Skin epidermis (tissue), 12 donors: ENCODE data around the gene GFM2.
"Not testable (repeated sequence)": the region's sequence is repeated elsewhere in the genome, so short reads cannot be mapped to it uniquely, and the experiment has no call there.

Source experiments
- H3K27ac ChIP-seq, 21 experiments: fragments of 200-600 bp; sonication (generic) in 11 of 21; one replicate each; pipeline ENCODE4 v1.5.0; 2020; ENCODE audit warnings: mild to moderate bottlenecking in 3 of 21, inconsistent platforms in 2 of 21, moderate library complexity in 2 of 21
- H3K4me3 ChIP-seq, 7 experiments: fragments of 200-600 bp; sonication (generic) in 2 of 7; one replicate each; pipeline ENCODE4 v1.5.0; 2020; ENCODE audit warnings: inconsistent platforms in 2 of 7, mild to moderate bottlenecking in 2 of 7, moderate library complexity in 1 of 7

Gene GFM2, protein sequence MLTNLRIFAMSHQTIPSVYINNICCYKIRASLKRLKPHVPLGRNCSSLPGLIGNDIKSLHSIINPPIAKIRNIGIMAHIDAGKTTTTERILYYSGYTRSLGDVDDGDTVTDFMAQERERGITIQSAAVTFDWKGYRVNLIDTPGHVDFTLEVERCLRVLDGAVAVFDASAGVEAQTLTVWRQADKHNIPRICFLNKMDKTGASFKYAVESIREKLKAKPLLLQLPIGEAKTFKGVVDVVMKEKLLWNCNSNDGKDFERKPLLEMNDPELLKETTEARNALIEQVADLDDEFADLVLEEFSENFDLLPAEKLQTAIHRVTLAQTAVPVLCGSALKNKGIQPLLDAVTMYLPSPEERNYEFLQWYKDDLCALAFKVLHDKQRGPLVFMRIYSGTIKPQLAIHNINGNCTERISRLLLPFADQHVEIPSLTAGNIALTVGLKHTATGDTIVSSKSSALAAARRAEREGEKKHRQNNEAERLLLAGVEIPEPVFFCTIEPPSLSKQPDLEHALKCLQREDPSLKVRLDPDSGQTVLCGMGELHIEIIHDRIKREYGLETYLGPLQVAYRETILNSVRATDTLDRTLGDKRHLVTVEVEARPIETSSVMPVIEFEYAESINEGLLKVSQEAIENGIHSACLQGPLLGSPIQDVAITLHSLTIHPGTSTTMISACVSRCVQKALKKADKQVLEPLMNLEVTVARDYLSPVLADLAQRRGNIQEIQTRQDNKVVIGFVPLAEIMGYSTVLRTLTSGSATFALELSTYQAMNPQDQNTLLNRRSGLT

DNA sequence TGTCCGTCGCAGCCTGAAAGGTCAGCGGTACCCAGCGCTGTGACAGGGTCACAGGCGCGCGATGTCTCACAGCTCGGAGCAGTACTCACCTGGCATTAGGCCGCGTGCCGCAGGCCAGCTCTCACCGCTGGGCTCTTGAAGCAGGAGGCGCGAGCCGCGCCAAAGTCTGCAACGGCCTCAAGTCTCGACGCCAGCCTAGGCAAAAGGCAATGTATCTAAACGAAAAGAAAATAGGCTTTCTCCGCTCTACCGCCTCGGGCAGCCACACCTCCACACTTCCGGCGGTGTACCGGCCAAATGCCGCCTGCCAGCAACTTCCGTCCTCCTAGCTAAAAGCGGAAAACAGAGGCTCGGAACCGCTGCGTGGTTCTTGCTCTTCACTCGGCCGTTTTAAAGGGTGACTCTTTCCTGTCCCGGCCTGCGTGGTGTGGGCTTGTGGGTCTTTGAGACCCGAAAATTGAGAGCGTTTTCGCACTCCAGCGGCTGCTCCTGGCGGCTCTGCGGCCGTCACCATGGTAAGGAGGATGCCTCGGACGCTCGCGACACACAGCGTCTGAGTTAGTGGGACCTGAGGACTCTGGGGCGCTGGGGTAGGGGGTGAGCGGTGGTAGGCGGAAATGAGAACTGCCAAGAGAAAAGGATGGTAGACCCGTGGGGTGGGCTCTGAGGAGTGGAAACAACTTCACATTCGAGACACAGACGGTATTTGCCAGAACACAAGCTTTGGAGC lies at the start of gene GFM2, which contains the start of gene NSA2:
GFM2 (minus strand) TSS at position 269 of the 730 bp plus-strand sequence. CDS start 3,375 bp downstream, outside the sequence.
NSA2 (plus strand) TSS at position 401 of the 730 bp plus-strand sequence; CDS start at position 513, 112 bp downstream.
- peak within 1 kb of the TSS in 20 of 21 experiments; percentile 26 to 92 (median 87) for H3K27ac ChIP-seq

DNA sequence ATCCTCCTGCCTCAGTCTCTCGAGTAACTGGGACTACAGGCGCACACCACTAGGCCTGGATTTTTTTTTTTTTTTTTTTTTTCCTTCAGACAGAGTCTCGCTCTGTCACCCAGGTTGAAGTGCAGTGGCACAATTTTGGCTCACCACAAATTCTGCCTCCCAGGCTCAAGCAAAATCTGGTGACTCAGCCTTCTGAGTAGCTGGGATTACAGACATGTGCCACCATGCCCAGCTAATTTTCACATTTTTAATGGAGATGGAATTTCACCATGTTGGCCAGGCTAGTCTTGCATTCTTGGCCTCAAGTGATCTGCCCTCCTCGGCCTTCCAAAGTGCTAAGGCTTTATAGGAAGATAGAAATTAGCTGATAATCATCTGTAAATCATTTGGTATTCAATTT lies 44.0 kb upstream of the GFM2 start:
- Histone ChIP-seq H3K4me3 (no peak overlapping the region), H3K27ac (no peak overlapping the region)

More for the DNA sequence above, at the start of gene GFM2, which contains the start of gene NSA2:
- H3K4me3 ChIP-seq = peak within 1 kb of the TSS; percentile 60 to 98 (median 77)

DNA sequence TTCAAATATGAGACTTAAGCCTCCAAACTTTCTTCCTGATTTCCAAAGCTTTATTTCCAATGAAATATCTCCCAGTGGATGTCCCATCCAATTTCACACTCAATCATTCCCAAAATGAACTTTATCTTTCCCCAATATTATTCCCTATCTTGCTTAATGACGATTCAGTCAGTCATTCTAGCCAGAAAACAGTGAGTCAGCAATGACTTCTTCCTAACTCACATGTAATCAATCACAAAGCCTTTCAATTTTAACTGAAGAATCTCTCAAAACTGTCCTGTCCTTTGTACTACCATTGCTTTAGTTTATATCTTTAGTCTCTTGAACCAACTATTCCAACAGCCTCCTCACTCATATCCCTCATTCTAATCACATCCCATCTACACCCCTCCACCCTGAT lies 35.0 kb upstream of the GFM2 start:
- H3K27ac ChIP-seq = no peak overlapping the region
- no peak overlapping the region for H3K4me3 ChIP-seq

DNA sequence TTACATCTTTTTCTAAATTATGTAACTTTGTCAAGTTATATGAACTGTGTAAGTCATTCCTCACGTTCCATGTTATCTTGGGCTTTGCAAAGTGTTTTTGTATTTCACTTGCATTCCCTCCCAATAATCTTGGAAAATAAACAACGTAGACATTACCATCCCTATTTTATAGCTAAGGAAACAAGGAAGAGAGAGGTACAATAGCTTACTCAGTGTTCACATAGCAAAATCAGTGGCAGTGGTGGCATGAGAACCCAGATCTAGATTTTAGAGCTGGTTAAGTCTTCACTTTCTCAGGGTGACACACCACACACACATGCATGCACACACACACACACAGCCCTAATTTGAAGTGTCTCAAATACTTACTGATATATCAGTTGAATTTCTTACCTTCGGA lies 34.3 kb upstream of the GFM2 start:
- Histone ChIP-seq H3K4me3 (no peak overlapping the region), H3K27ac (no peak overlapping the region)

DNA sequence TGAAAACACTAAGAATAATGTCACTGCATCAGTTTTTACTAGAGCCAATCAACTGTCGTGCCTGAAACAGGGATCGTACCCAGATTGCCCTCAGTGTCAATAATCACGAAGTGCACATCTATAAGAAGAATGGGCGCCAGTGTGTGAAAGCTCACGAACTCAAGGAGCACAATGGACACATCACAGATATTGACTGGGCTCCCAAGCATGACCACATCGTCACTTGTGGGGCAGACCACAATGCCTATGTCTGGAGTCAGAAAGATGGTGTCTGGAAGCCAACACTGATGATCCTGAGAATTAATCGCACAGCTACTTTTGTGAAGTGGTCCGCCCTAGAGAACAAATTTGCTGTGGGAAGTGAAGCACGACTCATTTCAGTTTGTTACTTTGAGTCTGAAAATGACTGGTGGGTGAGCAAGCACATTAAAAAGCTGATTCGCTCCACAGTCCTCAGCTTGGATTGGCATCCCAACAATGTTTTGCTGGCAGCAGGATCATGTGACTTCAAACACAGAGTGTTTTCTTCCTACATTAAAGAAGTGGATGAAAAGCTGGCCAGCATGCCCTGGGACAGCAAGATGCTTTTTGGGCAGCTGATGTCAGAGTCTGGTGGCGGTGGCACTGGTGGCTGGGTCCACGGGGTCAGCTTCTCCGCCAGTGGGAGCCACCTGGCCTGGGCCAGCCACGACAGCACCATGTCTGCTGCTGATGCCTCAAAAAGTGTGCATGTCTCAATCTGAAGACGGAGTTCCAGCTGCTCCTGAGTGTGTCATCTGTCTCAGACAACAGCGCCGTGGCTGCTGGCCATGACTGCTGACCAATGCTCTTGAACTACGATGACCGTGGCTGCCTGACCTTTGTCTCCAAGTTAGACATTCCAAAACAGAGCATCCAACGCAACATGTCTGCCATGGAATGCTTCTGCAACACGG lies 32.3 kb upstream of the GFM2 start:
- no peak overlapping the region for H3K27ac ChIP-seq
- no peak overlapping the region for H3K4me3 ChIP-seq

DNA sequence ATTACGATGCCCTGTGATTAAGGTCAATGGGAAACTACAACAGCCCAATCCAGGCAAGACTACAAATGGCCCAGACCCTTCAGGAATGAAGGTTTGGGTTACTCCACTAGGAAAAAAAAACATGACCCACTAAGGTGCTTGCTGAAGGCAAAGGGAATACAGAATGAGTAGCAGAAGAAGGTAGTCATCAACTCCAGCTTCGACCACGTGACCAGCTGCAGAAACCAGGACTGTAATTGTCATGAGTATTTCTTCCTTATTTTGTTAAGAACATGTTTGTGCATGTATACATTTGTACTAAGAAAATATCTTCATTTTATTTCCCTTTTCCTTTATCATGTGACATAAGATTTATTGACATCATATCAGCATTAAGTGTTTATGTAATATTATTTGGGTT lies 24.8 kb upstream of the GFM2 start:
- not testable (repeated sequence) for H3K4me3 ChIP-seq, H3K27ac ChIP-seq

DNA sequence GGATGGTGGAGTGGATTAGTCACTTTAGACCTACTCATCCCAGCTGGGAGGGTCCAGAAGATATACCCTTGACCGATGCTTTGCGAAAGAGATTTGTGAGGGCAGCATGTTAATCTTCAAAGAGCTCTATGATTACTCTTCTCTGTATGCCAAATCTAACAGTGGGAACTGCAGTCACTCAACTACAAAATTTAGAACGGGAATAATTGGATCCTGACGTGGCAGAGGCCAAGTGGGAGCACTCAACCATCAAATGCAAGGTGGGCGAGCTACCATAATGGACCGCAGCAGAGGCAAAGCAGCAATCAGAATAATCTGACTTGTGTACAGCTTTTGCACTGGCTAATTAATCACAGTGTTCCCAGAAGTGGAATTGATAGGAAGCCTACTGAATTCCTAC lies 20.5 kb upstream of the GFM2 start:
- H3K4me3 ChIP-seq = no peak overlapping the region
- H3K27ac ChIP-seq = no peak overlapping the region

DNA sequence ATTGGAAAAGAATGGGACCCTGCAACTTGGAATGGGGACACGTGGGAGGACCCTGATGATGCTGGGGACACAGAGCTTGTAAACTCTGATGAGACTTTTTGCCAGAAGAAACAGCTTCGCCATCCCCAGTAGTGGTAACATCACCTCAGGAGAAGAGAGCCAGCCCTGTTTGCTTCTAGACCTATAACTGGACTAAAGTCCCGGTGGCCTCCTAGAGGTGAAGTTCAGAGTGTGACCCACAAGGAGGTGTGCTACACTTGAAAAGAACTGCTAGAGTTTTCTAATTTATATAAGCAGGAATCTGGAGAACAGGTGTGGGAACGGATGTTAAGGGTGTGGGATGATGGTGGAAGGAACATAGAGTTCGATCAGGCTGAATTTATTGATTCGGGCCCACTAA lies 19.9 kb upstream of the GFM2 start:
- no peak overlapping the region for H3K27ac ChIP-seq
- no peak overlapping the region for H3K4me3 ChIP-seq

DNA sequence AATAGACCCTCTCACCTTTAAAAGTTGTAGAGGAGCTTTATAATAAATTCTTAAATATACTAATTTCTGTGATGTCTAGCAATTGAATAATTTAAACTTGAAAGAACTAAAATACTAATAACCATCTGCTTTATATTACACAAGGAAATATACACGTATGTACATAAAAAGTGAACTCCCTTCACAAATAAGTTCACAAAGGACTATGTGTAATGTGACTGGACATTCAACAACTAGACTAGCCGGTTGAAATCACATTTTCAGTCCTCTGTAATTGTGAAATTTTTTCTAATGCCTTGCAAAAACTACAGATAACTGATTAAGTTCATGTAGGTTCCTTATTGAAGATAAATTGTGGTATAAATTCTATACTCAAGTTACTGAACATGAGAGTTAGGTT lies 11.7 kb upstream of the GFM2 start:
- Histone ChIP-seq H3K27ac (no peak overlapping the region), H3K4me3 (no peak overlapping the region)

DNA sequence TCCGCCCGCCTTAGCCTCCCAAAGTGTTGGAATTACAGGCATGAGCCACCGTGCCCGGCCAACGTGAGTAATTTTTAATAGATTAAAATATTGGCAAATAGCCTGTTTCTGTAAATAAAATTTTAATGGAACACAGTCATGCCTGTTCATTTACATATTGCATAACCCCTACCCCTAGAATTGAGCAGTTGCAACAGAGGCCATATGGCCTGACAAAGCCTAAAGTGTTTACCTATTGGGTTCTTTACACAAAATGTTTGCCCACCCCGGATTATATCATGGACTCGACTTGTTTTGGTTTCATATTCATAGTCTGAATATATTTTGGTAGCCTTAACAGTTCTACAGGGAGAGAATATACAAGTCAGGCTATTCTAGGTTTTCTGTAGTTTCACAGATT lies 5.4 kb upstream of the GFM2 start:
- no peak overlapping the region for H3K27ac ChIP-seq
- no peak overlapping the region for H3K4me3 ChIP-seq

DNA sequence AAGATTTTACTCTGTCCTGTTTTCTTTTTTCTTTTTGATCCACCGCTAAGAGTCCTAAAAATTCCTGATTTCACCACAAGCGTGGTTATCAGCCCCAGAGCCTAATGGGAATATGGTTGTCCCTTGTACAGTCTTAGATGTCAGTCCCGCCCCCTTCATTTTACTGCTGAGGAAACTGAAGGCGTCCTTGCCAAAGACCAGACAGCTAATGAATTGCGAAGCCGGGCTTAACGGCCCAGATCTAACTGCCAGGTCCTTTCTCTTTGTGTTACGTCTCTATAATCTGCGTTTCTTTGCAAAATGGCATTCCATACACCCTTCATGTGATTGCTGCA lies 629 bp upstream of the GFM2 start:
- peak overlapping the region; percentile 60 to 98 (median 77) for H3K4me3 ChIP-seq
- H3K27ac ChIP-seq = peak overlapping the region in 20 of 21 experiments; percentile 26 to 92 (median 87)

DNA sequence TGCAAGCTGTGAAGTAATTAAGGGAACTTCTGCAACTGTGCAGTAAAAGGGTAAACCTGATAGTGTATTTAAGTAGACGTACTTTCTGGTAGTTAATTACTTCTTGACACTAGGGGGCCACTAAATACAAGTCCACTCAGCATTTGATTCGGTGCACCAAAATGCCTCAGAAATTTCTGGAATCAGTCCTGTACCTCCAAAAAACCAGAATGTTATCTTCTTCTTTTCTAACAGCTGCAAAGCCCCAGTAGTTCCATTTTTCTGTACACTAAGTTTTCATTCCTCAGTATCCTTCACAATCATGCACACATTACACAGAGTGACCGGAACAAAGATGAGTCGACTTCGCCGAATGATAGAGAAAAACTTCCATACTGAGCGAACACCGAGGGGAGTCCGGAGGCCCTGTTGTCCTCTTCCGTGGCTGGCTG lies 484 bp downstream of the GFM2 start:
- H3K27ac ChIP-seq = peak overlapping the region in 20 of 21 experiments; percentile 26 to 92 (median 87)

DNA sequence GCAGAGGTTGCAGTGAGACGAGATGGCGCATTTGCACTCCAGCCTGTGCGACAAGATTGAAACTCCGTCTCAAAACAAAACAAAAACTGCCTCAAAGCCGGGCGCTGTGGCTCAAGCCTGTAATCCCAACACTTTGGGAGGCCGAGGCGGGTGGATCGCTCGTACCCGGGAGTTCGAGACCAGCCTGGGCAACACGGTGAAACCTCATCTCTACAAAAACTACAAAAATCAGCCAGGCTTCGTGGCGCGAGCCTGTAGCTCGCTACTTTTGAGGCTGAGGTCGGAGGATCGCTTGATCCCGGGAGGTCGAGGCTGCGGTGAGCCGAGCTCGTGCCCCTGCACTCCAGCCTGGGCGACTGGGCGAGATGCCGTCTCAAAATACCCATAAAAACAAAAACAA lies 988 bp downstream of the GFM2 start:
- Histone ChIP-seq H3K4me3 (peak overlapping the region; percentile 60 to 98 (median 77)), H3K27ac (peak overlapping the region in 15 of 21 experiments; percentile 10 to 92 (median 89))

More for the DNA sequence above, 484 bp downstream of the GFM2 start:
- H3K4me3 ChIP-seq = peak overlapping the region; percentile 60 to 98 (median 77)

DNA sequence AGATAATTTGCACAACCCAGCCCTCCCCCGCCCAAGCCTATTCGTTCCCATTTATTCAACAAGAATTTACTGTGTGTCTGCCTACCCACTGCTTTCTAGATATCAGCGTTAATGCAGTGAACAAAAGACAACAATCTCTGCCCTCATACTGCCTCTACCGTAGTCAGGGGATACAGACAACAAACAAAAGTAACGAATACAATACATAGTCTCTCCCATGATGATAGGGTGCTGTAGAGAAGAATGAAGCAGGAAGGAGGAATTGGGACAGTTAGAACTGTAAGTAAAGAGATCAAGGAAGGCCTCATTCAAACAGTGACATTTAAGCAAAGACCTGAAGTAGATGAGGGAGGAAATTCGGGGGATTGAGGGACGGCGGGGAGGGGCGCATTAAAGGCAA lies 1.7 kb downstream of the GFM2 start:
- Histone ChIP-seq H3K4me3 (peak overlapping the region in 1 of 7 experiments; percentile 74), H3K27ac (no peak overlapping the region)

DNA sequence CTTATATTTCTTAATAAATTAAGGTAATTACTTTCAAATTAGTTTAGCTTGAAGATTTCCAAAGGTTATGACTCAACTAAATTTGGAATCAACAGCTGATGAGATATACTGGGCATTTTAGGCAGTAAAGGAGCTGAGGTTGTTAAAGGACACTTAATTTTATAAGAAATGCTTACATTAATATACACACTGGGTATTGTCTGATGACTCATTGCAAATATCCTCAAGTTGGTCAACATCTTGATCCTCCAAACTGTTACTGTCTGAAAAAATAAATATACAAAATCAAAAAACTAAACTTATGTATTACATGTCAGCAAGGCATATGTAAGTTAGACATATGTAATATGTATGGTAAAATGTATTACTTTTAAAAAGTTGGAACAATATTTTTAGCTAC lies 3.4 kb downstream of the GFM2 start:
- Histone ChIP-seq H3K4me3 (no peak overlapping the region), H3K27ac (no peak overlapping the region)

DNA sequence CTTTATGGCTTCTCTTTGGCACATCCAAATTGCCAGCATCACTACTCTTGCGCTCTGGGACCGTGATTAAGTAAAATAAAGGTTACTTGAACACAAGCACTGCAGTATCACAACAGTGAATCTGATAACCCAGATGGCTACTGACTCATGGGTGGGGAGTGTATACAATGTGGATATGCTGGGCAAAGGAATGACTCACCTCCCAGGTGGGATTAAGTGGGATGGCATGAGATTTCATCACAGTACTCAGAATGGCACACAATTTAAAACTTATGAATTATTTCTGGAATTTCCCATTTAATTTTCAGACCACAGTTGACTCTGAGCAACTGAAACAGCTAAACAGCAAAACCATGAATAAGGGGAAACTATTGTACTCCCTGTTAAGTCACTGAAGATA lies 4.3 kb downstream of the GFM2 start:
- no peak overlapping the region for H3K27ac ChIP-seq
- H3K4me3 ChIP-seq = no peak overlapping the region

DNA sequence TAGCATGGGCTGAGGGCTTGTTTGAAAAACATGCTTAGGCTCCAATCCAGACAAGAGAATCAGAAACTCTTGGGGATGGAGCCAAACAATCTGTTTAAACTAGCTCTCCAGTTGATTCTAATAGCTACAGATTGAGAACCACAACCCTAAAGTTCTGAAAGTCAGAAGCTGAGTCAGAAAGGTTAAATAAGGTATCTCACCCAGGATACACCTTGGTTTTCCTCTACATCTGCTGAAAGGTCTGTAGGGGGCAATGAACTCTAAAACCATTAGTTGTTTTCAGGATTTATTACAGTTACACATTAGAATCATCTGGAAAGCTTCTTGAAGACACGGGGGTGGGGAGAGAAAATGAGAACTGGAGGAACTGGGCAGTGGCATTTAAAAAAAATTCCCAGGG lies 5.7 kb downstream of the GFM2 start:
- H3K27ac ChIP-seq = no peak overlapping the region

DNA sequence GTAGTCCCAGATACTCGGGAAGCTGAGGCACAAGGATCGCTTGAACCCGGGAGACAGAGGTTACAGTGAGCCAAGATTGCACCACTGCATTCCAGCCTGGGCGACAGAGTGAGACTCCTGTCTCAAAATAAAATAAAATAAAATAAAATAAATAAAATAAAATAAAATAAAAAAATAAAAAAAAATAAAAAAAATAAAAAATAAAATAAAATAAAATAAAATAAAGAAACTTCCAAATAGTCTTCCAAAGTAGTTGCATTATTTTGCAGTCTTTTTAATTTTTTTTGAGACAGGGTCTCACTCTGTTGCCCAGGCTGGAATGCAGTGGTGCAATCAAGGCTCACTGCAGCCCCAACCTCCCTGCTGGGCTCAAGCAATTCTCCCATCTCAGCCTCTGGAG lies 18.2 kb downstream of the GFM2 start:
- not testable (repeated sequence) for H3K4me3 ChIP-seq, H3K27ac ChIP-seq

More for the DNA sequence above, 5.7 kb downstream of the GFM2 start:
- no peak overlapping the region for H3K4me3 ChIP-seq

DNA sequence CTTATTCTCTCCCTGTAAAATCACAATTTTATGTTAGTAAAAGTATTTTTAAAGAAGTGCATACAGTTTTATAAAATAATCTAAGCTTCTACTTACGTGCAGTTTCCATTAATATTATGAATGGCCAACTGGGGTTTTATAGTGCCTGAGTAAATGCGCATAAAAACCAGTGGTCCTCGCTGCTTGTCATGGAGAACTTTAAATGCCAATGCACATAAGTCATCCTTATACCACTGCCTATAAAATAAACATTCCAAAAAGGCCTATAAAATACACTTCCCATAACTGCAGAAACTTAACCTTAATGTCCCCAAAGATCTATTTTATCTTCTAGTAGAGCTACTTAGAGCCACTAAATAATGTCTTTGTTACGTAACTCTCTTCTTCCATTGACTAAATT lies 28.5 kb downstream of the GFM2 start:
- Histone ChIP-seq H3K4me3 (no peak overlapping the region), H3K27ac (no peak overlapping the region)
